B cell (primary cell): ENCODE data around the gene BCL7B. TPM values are rescaled to one million over a fixed set of nuclear protein-coding genes. Genes with fewer than 3 reads are reported as not detected.

ENCODE experiments used
- ATAC-seq: fragments of 200-7000 bp; cut with Tn5 transposase; one replicate; pipeline ENCODE4 v1.10.0; 2021; ENCODE audit warnings: low read depth, mild to moderate bottlenecking, moderate number of reproducible peaks, moderate library complexity
- CTCF ChIA-PET: fragments of 350-600 bp; sonication (Branson Sonifier 250); formaldehyde crosslinking; loops from one replicate; lab custom pipeline; 2021; ENCODE audit warnings: antibody characterized with exemption, inconsistent platforms; lab: Charles Lee
- POLR2A ChIA-PET: fragments of 350-600 bp; sonication (Branson Sonifier 250); formaldehyde crosslinking; loops from one replicate; lab custom pipeline; 2021; ENCODE audit warnings: antibody characterized with exemption; lab: Charles Lee
- DNase-seq: peaks from one replicate; pipeline ENCODE4 v3.0.0; 2013
- H2AFZ ChIP-seq: 2 replicates; pipeline ENCODE4 v1.6.1; 2012; ENCODE audit warnings: mild to moderate bottlenecking, low read depth, low read length; ENCODE audit not compliant: insufficient read depth, poor library complexity, severe bottlenecking
- H3K27ac ChIP-seq, 2 donors: 1 replicate in 1 of 2; 2 replicates in 1 of 2; pipeline ENCODE4 v1.5.1; 2012 to 2013; ENCODE audit warnings: low read length in 2 of 2, mild to moderate bottlenecking in 2 of 2, moderate library complexity in 1 of 2
- H3K27me3 ChIP-seq, 4 experiments: fragments of 200-600 bp in 1 of 4; sonication (generic) in 1 of 4; replicated peaks in 1 of 4; 1 replicate in 2 of 4; 2 replicates in 2 of 4; pipeline versions ENCODE4 v1.6.1 to v1.7.0; 2013 to 2016; ENCODE audit warnings: low read length in 3 of 4, mild to moderate bottlenecking in 2 of 4, mixed read lengths in 1 of 4, moderate library complexity in 1 of 4; ENCODE audit not compliant: insufficient read depth in 4 of 4, control insufficient read depth in 3 of 4; ENCODE audit errors: control extremely low read depth in 1 of 4
- H3K36me3 ChIP-seq, 2 experiments: replicated peaks in 1 of 2; 1 replicate in 1 of 2; 2 replicates in 1 of 2; pipeline versions ENCODE4 v1.6.1 to v1.7.1; 2013; ENCODE audit warnings: low read length in 1 of 2; ENCODE audit not compliant: insufficient read depth in 2 of 2, control insufficient read depth in 1 of 2; ENCODE audit errors: control extremely low read depth in 1 of 2, extremely low read depth in 1 of 2
- H3K4me1 ChIP-seq, 2 donors: fragments of 200-600 bp in 1 of 2; sonication (generic) in 1 of 2; 1 replicate in 1 of 2; 2 replicates in 1 of 2; pipeline versions ENCODE4 v1.5.1 to v1.6.1; 2013 to 2017; ENCODE audit warnings: low read length in 2 of 2; ENCODE audit not compliant: control insufficient read depth in 2 of 2, insufficient read depth in 2 of 2
- H3K4me2 ChIP-seq: replicated peaks from 2 replicates; pipeline ENCODE3; 2012; ENCODE audit warnings: mild to moderate bottlenecking, low read depth, low read length; ENCODE audit not compliant: poor library complexity, severe bottlenecking
- H3K4me3 ChIP-seq, 5 experiments: fragments of 200-600 bp in 1 of 5; sonication (generic) in 1 of 5; 1 replicate in 3 of 5; 2 replicates in 2 of 5; pipeline versions ENCODE4 v1.5.1 to v1.7.0; 2011 to 2016; ENCODE audit warnings: low read length in 4 of 5, mild to moderate bottlenecking in 4 of 5, low read depth in 2 of 5, control low read depth in 1 of 5, moderate library complexity in 1 of 5; ENCODE audit not compliant: insufficient read depth in 1 of 5; ENCODE audit errors: control extremely low read depth in 1 of 5, extremely low read depth in 1 of 5
- H3K79me2 ChIP-seq: fragments of 200-600 bp; sonication (generic); one replicate; pipeline ENCODE4 v1.6.0; 2016; ENCODE audit warnings: low read length; ENCODE audit not compliant: control insufficient read depth, insufficient read depth
- H3K9ac ChIP-seq: fragments of 200-600 bp; sonication (generic); 2 replicates; pipeline ENCODE4 v1.6.1; 2017; ENCODE audit warnings: mild to moderate bottlenecking, low read length, moderate library complexity
- H3K9me3 ChIP-seq, 3 donors: one replicate each; pipeline versions ENCODE4 v1.6.1 to v1.7.1; 2013; ENCODE audit warnings: low read length in 2 of 3; ENCODE audit not compliant: control insufficient read depth in 2 of 3, insufficient read depth in 1 of 3; ENCODE audit errors: control extremely low read depth in 1 of 3
- H4K20me1 ChIP-seq: 2 replicates; pipeline ENCODE4 v1.6.0; 2012; ENCODE audit warnings: mild to moderate bottlenecking, low read length; ENCODE audit not compliant: insufficient read depth, control insufficient read depth, poor library complexity, severe bottlenecking
- H3K27ac Mint-ChIP-seq: one replicate; pipeline ENCODE4 v1.8.0; 2021; ENCODE audit warnings: mixed read lengths
- H3K27me3 Mint-ChIP-seq: one replicate; pipeline ENCODE4 v1.8.0; 2021; ENCODE audit warnings: mixed read lengths
- H3K4me1 Mint-ChIP-seq: one replicate; pipeline ENCODE4 v1.8.0; 2021; ENCODE audit warnings: mixed read lengths
- H3K4me3 Mint-ChIP-seq: one replicate; pipeline ENCODE4 v1.8.0; 2021; ENCODE audit warnings: mixed read lengths
- H3K9me3 Mint-ChIP-seq: one replicate; pipeline ENCODE4 v1.8.0; 2022; ENCODE audit warnings: mixed read lengths; ENCODE audit not compliant: insufficient read depth
- EZH2 ChIP-seq: IDR thresholded peaks from 2 replicates; pipeline ENCODE4 v1.6.1; 2012; ENCODE audit warnings: borderline replicate concordance, low read depth, mild to moderate bottlenecking, moderate library complexity, low read length; ENCODE audit not compliant: insufficient read depth, poor library complexity, severe bottlenecking
- WGBS: methylation state at CpG from one replicate; pipeline ENCODE4 v1.1.5; 2013; ENCODE audit warnings: missing lambda C conversion rate; ENCODE audit not compliant: insufficient coverage; 5-methylcytosine and 5-hydroxymethylcytosine counted together
- intact Hi-C: fragments of 100-400 bp; cut with micrococcal nuclease; formaldehyde crosslinking; loops from one replicate; pipeline ENCODE4 v1.10.0; 2022
- polyA plus RNA-seq: library from polyadenylated mRNA; depleted of rRNA; stranded (reverse); fragments of >200 nt; gene quantifications from 2 replicates; pipeline ENCODE4 v1.2.3, GENCODE V29; 2012
- total RNA-seq, 2 donors: library from RNA; stranded (reverse); fragments of 120-200 nt in 1 of 2; gene quantifications; 1 replicate in 1 of 2; 2 replicates in 1 of 2; pipeline versions ENCODE4 v1.2.3 to v1.2.4, GENCODE V29; 2013 to 2022
- TF ChIP-seq, protein P1 (sequence below): fragments of 200-600 bp; IDR thresholded peaks from one replicate; pipeline ENCODE4 v1.8.0; 2022; ENCODE audit warnings: antibody characterized with exemption, mild to moderate bottlenecking

BCL7B gene
- total and polyA plus RNA-seq, 2 donors (not counting 1 experiment from before 2014, with no cell fraction given), result 61.9 to 69.8 TPM

DNA sequence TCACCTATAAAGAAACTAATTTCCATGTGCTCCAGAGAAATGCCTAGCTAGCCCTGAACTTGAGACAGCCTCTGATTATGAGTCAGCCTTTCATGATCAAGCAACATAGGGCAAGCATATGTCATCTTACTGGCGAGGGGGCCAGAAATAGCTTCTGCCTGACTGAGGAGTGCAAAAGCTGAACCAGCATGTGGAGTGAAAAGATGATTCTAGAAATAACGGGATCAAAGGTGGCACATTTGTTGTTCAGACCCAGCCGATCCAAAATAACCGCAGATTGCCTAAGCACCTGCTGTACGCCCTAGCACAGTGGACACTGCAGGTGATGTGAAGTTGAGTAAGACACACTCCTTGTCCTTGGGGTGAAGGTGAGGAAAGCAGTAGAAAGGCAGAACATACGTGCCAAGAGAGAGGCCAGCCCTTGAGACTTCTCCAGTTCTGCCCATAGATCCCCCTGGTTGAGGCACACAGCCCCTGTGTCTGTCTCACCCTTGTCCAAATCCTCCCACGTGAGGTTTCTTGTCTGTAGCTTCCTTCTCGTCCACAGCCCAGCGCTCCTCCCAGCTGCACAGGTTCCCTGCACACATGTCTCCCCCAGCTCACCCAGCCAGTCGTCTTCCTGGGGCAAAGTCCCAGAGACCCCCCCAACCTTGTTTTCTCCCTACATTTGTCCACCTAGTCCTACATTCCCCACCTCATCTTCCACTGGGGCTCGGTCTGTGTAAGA lies 2.8 kb upstream of the BCL7B start:
- Histone ChIP-seq H3K4me2 (no peak overlapping the region), H3K4me3 (no peak overlapping the region), H3K9ac (no peak overlapping the region), H3K79me2 (peaks cover 18% of the 10 kb centered on the region), H3K27me3 (no peaks in the 10 kb centered on the region), H2AFZ (peak overlapping the region; percentile 10), H4K20me1 (peaks cover 17% of the 10 kb centered on the region), H3K4me1 (peaks cover 14 to 21% of the 10 kb centered on the region in 2 donors), H3K9me3 (no peaks in the 10 kb centered on the region), H3K27ac (no peak overlapping the region), H3K36me3 (no peaks in the 10 kb centered on the region)
- Mint-ChIP-seq H3K4me3 (no peak overlapping the region), H3K9me3 (no peaks in the 10 kb centered on the region), H3K4me1 (peaks cover 18% of the 10 kb centered on the region), H3K27ac (peak overlapping the region; percentile 32), H3K27me3 (no peaks in the 10 kb centered on the region)
- TF ChIP-seq EZH2, result no peak
- TF ChIP-seq, protein P1, sequence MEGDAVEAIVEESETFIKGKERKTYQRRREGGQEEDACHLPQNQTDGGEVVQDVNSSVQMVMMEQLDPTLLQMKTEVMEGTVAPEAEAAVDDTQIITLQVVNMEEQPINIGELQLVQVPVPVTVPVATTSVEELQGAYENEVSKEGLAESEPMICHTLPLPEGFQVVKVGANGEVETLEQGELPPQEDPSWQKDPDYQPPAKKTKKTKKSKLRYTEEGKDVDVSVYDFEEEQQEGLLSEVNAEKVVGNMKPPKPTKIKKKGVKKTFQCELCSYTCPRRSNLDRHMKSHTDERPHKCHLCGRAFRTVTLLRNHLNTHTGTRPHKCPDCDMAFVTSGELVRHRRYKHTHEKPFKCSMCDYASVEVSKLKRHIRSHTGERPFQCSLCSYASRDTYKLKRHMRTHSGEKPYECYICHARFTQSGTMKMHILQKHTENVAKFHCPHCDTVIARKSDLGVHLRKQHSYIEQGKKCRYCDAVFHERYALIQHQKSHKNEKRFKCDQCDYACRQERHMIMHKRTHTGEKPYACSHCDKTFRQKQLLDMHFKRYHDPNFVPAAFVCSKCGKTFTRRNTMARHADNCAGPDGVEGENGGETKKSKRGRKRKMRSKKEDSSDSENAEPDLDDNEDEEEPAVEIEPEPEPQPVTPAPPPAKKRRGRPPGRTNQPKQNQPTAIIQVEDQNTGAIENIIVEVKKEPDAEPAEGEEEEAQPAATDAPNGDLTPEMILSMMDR, result no peak
- DNase-seq (no peak), ATAC-seq (no peak)
- CTCF ChIA-PET, result interaction anchor here (1.3 kb wide), 1 partner anchor 18 kb away, joined by 4 read pairs; the partner anchor contains the start of gene TBL2
- WGBS, result 72% methylated on average over 10 of the region's 11 CpGs
- intact Hi-C loops, result no loop called here
- POLR2A ChIA-PET, result no interaction called here

DNA sequence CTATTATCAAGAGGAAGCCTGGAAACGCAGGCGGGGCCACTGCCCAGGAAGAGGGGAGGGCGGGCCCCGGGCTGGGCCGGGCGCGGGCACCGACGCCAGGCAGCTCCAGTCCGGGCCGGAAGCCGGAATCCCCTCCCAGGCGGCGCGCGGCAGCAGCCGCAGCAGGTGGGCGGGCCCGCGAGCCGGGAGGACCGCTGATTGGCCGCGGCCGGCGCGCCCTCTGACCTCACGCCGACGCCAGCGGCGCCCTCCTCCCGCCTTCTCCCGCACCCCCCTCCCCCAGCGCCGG lies 438 bp downstream of the BCL7B start:
- Histone ChIP-seq H3K27ac (peak overlapping the region; percentile 92 to 99), H3K4me2 (peak overlapping the region; percentile 86), H4K20me1 (peaks cover 39% of the 10 kb centered on the region), H3K27me3 (no peaks in the 10 kb centered on the region), H3K36me3 (peaks cover 0 to 10% of the 10 kb centered on the region in 2 experiments), H2AFZ (peak overlapping the region; percentile 77), H3K9me3 (no peaks in the 10 kb centered on the region), H3K79me2 (peaks cover 50% of the 10 kb centered on the region), H3K4me1 (peaks cover 14 to 21% of the 10 kb centered on the region in 2 donors), H3K4me3 (peak overlapping the region; percentile 69 to 86 (median 82)), H3K9ac (peak overlapping the region; percentile 94)
- POLR2A ChIA-PET, result interaction anchor here (0.6 to 2.1 kb wide), 7 partner anchors 11 to 36 kb away, joined by 3 to 9 read pairs (median 4); partner anchors contain the start of genes BAZ1B and TBL2
- no peak for DNase-seq
- CTCF ChIA-PET, result interaction anchor here (0.6 to 1.3 kb wide), 4 partner anchors 9 to 47 kb away, joined by 3 to 4 read pairs (median 4); no protein-coding TSS in a partner anchor
- Mint-ChIP-seq H3K4me3 (peak overlapping the region; percentile 92), H3K27me3 (no peaks in the 10 kb centered on the region), H3K4me1 (peaks cover 30% of the 10 kb centered on the region), H3K27ac (peak overlapping the region; percentile 93), H3K9me3 (no peaks in the 10 kb centered on the region)
- peak; percentile 89 for ATAC-seq
- TF ChIP-seq, protein P1, result no peak
- no peak for TF ChIP-seq EZH2
- intact Hi-C loops, result loop anchor here (1.0 to 2.0 kb wide), 4 partner anchors 21 to 618 kb away; partner anchors contain the start of genes ABHD11, BAZ1B, EIF4H and TBL2
- under 1% methylated on average over 36 of the region's 36 CpGs for WGBS
